HG02610 (cell line): ENCODE data around the gene CST5.
"Not testable (repeated sequence)": the region's sequence is repeated elsewhere in the genome, so short reads cannot be mapped to it uniquely, and the experiment has no call there.

Experiments used
- ATAC-seq: cut with Tn5 transposase; IDR thresholded peaks from one replicate; pipeline ENCODE4 v1.9.1; 2021; ENCODE audit warnings: mild to moderate bottlenecking, moderate library complexity; ENCODE audit not compliant: unreplicated experiment

Gene CST5, protein sequence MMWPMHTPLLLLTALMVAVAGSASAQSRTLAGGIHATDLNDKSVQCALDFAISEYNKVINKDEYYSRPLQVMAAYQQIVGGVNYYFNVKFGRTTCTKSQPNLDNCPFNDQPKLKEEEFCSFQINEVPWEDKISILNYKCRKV

GRCh38 chr20:23879328-23879798, at the start of gene CST5:
CST5 (minus strand) TSS chr20:23879748; CDS start chr20:23879676, 72 bp downstream.
- no peak for ATAC-seq

GRCh38 chr20:23928788-23929187, 49.2 kb upstream of the CST5 start:
- ATAC-seq: no peak

DNA sequence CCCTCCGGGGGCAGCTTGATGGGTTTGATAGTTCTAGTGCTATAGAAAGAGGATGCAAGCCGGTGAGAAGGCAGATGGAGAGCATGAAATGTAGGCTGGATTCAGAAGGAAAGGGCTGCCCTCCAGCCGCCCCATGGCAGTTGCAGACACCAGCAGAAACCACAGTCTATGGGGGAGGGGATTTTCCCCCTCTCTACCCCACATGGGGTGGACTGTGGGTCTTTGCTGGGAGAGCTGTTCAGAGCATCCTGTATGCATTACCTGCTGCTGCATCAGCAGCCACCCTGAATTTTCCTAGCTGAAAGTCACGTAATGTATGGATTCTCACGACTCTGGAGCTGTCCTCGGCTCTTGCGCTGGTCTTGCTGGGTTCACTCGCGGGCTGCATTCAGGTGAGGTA, 48.8 kb upstream of the CST5 start:
- no peak for ATAC-seq

DNA sequence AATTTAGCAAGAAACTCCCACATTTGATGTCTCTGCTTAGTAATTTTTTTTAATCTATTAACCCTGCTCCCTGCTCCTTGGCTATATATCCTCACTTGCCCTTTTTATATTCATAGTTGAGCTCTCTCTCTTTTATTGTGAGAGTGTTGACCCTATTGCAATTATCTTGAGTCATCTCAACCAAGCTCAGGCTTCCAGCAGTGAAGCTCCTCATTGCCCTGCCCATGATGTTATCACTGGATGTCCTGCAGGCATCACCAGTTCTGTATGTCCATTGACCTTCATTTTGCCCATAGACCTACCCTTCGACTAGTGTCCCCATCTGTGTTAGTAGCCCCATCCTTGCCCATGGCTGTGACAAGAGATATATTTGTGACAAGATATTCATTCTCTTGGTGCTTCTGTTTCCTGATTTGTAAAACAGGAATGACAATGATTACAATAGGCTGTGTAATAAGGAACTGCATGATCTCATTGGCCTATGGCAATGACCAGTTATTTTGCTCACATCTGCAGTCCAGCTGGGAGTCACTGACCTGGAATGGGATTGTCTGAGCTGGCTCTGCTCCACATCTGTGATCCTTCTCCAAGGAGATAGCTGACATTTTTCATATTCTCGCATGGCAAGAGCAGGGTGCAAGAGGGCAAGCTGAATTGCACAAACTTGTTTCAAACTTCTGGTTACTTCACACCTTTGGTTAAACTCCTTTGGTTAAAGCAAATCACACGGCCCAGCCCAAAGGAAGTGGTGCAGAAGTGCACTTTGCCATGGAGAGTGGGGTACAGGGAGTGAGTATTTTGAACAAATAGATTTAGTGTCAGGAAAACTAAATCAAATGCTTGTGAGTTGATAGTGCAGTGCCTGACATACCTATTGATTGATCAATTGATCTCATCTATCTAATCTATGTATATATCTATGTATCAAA, 47.7 kb upstream of the CST5 start:
- no peak for ATAC-seq

- ATAC-seq: no peak
Observed at GRCh38 chr20:23926526-23926880, 47.0 kb upstream of the CST5 start.

DNA sequence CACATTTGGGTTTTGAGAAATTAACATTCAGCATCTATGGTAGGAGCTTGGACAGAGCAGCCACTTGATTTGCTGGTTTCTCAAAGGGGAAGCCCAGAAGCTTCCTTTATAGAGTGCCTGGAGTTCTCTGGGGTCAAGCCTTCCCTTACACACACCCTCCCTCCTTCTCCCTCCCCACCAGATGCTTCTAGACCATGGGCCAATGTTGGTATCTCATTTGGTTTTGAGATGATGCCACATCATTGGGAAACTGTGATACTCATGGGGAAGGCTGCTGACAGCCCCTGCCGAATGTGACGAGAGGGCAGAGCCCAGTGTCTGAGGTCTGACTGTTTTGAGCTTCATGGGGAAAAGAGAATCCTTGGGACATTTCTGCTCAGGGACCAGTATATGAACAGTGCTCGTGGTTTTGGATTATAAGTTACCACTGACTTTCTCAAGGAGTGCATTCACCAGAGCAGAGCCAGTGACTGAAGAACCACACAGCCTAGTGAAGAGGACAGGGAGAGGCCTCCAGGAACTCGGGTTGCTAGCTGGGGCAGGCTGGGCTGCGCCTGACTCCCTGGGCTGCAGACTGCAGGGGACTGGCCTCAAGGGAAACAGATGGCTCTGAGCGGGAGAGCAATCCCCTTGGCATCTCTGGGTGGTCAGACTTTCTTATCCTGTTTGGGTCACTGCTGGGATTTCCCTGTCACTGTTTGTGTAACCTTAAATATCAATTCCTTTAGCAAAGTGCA, 46.4 kb upstream of the CST5 start:
- no peak for ATAC-seq

DNA sequence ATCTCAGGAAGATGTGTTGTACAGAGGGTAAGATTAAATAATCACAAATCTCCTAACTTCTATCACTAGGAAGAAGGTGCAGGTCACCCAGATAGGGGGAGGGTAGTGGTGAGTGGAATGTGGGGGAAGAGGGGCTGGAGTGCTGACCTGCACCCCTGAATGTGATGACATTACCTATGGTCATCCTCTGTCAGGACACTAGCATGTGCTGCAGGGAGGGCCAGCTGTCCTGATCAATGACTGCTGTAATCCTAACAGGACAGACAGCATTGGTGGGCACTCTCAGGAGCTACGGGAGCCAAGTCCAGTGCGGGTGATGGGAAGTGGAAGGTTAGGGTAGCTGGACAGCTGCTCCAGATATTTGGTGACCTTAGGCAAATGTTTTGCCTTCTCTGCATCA, 45.2 kb upstream of the CST5 start:
- ATAC-seq: no peak

GRCh38 chr20:23923891-23924435, 44.4 kb upstream of the CST5 start:
- no peak for ATAC-seq

DNA sequence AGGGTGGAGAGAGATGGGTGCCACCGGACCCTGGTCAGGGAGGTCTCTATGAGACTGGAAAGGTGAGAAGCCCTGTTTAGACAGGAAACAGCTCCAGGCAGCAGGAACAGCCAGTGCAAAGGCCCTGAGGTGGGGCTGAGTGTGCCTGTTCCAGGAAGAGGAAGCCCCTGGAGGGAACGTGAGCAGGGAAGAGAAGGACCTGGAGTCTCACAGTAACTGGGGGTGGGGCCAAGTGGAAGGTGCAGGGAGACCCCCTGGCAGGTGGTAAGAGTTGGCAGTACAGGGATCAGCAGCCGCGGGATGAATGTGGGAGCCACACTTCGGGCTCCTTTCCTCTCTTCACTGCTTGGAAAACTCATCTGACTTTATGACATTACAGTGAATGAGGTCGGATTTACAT, 43.8 kb upstream of the CST5 start:
- no peak for ATAC-seq

DNA sequence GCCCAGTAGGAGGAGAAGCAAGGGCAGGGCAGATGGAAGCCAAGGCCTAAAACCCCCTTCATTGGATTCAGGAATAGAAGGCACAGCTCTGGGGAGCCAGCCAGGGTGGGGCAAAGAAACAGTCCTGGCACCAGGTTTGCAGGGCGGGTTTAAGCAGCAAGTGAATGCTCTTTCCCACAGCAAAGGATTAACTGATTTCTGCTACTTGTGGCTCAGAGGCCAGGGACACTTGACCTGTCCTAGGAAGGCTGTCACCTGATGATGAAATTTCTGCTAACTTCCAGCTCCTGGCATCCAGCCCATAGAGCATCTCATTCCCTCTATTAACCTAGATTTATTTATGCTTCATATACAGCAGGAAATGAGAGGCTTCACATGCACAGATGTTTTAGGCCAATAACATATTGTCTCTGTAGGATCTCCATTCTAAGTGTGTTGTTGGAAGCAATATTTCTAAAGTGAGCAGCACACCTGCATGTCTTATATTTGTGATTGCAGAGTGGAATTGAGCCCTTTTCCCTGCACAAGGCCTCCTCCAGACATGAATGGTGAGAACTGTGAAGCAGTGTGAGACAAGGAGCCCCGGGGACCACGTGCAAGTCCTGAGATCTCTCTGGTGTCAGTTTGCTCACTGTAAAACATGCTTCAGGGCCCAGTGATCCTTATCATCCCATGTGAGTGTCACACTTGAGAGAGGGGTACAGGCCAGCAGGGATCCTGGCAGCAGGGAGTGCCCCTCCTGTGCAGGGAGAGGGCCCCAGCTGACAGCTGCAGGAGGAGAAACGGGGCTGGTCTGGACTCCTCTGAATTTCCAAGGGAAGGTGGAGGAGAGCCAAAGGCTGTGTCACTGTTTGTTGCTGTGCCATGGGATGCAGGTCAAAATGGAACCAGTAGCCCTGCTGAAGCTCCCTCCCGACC, 41.1 kb upstream of the CST5 start:
- no peak for ATAC-seq

DNA sequence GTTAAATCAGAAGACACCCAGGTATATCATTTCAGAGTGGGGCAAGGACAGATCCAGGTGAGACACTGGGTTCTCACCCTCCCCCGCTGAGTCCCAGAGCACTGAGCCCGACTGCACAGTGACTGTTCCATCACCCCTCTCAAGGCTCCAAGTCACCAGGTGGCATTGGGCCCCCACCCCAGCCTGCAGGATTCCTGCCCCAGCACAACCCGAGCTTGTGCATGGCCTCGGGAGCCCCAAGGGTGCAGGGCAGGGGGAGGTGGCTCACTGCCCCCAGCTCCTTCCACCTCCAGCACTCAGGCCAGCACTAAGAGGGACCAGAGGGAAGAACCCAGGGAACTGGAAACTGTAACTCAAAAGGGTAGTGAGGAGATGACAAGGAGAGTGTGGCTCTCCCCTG, 39.3 kb upstream of the CST5 start:
- no peak for ATAC-seq

GRCh38 chr20:23918101-23918862, 38.7 kb upstream of the CST5 start:
- ATAC-seq: no peak

DNA sequence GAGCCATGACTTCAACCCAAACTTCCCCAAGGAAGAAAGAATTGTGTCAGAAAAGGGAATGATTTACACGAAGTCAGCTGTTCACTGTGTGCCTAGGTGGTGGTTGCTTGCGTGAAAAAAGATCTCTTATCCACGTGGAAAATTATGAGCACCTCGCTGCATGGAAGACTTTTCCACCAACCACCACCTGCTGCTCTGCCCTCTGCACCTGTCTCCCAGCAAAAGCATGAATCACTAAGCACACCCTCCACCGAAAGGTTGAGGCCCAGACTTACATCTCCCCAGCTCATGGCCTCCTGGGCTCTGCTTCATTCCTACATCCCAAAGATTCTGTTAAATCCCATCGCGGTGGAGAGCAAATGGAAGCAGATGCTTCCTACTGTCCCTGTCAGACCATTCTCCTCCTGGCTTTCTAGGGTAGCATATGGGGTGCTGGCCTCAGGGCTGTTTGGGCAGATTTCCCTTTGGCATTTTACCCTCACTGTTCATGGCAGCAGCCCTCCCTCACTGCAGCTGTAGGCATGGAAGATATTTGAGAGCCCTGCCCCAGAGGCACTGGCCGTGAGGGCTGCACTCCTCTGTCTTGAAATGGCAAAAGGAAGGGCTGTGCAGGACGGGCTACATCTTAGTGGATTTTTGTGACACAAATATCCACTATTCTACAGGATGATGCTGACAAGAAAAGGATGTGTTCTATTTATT, 37.6 kb upstream of the CST5 start:
- ATAC-seq: no peak

DNA sequence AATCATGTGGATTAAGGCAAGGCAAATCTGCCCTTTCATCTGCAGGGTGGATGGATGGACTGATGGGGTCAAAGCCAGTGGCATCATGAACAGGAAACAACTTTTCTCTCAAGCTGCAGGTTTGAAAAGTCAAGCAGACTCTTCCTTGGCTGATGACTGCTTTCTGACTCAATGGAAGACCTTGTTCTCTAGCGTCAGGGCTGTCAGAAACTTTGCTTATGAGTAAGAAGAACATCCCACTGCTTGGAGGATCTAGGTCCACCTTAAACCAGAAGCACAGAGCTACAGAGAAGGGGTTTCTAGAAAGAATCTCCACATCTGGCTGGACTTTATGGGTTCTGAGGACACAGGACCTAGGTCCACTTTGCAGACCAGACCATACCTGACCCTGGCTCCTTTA, 36.3 kb upstream of the CST5 start:
- no peak for ATAC-seq

- not testable (repeated sequence) for ATAC-seq
Observed at GRCh38 chr20:23914469-23914868, 34.9 kb upstream of the CST5 start.

- no peak for ATAC-seq
Observed at GRCh38 chr20:23910210-23910609, 30.7 kb upstream of the CST5 start.

DNA sequence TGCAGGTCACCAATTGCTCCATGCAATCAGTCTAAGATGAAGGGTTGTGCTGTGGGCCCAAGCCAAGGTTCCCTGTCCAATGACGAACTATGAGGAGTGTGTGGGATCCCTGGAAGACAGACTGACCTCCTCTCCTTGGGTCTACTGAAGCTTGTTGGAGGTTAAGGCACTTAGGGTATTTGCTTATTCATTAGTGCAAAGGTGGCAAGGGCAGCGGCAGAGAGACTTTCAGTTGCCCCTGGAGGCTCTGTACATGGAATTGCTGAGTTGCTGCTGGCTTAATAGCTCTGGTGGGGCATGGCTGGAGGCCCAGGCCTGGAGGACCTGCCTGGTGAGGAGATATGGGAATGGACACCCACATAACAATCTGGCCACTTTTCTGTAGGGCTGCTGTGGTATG, 29.8 kb upstream of the CST5 start:
- ATAC-seq: no peak

DNA sequence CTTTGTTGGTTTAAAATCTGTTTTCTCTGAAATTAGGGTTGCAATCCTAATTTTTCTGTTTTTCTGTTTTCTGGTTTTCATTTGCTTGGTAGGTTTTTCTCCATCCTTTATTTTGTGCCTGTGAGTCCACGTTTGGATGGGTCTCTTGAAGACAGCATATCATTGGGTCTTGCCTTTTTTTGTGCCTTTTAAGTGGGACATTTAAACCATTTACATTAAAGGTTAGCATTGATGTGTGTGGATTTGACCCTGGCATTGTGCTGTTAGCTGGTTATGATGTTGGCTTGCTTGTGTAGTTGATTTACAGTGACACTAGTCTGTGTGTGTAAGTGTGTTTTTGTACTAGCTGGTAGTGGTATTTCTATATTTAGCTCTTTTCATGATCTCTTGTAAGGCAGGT, 28.0 kb upstream of the CST5 start:
- no peak for ATAC-seq

GRCh38 chr20:23902396-23902795, 22.8 kb upstream of the CST5 start:
- ATAC-seq: not testable (repeated sequence)
